Measurements from ENCODE around the gene VASP. TPM values are rescaled to one million over a fixed set of nuclear protein-coding genes. Genes with fewer than 3 reads are reported as not detected.

VASP gene
- total RNA-seq, 4 donors from 2014 or later, result 81.7 to 123 (median 112) TPM

DNA sequence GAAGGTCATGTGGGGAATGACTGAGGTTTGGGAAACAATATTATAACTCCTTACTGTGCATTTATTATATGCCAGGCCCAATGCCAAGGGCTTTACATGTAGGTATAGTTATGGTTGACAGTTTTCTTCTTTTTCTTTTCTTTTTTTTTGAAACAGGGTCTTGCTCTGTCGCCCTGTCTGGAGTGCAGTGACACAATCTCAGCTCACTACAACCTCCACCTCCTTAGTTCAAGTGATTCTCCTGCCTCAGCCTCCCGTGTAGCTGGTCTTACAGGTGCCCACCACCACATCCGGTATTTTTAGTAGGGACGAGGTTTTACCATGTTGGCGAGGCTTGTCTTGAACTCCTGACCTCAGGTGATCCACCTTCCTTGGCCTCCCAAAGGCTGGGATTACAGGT, 24.2 kb upstream of the VASP start:
- no peaks in the 10 kb centered on the region for H3K27me3 ChIP-seq
- no peak for DNase-seq
- TF ChIP-seq, protein P1, sequence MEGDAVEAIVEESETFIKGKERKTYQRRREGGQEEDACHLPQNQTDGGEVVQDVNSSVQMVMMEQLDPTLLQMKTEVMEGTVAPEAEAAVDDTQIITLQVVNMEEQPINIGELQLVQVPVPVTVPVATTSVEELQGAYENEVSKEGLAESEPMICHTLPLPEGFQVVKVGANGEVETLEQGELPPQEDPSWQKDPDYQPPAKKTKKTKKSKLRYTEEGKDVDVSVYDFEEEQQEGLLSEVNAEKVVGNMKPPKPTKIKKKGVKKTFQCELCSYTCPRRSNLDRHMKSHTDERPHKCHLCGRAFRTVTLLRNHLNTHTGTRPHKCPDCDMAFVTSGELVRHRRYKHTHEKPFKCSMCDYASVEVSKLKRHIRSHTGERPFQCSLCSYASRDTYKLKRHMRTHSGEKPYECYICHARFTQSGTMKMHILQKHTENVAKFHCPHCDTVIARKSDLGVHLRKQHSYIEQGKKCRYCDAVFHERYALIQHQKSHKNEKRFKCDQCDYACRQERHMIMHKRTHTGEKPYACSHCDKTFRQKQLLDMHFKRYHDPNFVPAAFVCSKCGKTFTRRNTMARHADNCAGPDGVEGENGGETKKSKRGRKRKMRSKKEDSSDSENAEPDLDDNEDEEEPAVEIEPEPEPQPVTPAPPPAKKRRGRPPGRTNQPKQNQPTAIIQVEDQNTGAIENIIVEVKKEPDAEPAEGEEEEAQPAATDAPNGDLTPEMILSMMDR (IDR thresholded peaks at IDR 0.05), result no peak
- TF ChIP-seq POLR2A (IDR thresholded peaks at IDR 0.05), result no peak
- no peak overlapping the region for H3K4me3 ChIP-seq
- H3K9me3 ChIP-seq, result no peaks in the 10 kb centered on the region
- peaks cover 0 to 6% (median 0%) of the 10 kb centered on the region in 4 donors for H3K4me1 ChIP-seq
- H3K36me3 ChIP-seq, result no peaks in the 10 kb centered on the region
- no peak overlapping the region for H3K27ac ChIP-seq

DNA sequence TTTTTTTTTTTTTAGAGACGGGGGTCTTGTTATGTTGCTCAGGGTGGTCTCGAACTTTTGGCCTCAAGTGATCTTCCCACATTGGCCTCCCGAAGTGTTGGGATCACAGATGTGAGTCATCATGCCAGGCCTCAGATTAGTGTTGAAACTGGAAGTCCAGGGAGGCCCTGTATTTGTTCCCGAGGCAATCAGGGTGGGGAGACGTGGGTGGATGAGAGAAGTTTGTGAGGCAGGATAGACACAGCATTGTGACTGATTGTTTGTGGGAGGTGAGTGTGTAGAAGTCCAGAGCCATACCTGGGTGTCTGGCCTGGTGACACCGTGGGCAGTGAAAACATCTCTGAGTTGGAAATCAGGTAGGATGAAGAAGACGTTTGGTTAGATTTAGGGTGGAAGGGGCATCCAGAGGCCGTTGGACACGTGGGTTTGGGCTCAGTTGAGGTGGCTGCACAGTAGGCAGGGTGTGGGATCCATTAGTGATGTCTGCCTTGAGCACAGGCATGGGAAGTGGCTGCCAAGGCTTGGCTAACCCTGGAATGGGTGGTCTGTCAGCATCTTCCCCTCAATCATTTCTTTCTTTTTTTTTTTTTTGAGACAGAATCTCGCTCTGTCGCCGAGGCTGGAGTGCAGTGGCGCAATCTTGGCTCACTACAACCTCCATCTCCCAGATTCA, 22.9 kb upstream of the VASP start:
- H3K27me3 ChIP-seq, result no peaks in the 10 kb centered on the region
- no peaks in the 10 kb centered on the region for H3K36me3 ChIP-seq
- DNase-seq, result no peak
- H3K4me1 ChIP-seq, result peaks cover 0 to 4% (median 0%) of the 10 kb centered on the region in 4 donors
- H3K4me3 ChIP-seq, result no peak overlapping the region
- no peaks in the 10 kb centered on the region for H3K9me3 ChIP-seq
- H3K27ac ChIP-seq, result no peak overlapping the region
- no peak for TF ChIP-seq POLR2A (IDR thresholded peaks at IDR 0.05)
- TF ChIP-seq, protein P1 (IDR thresholded peaks at IDR 0.05), result no peak

DNA sequence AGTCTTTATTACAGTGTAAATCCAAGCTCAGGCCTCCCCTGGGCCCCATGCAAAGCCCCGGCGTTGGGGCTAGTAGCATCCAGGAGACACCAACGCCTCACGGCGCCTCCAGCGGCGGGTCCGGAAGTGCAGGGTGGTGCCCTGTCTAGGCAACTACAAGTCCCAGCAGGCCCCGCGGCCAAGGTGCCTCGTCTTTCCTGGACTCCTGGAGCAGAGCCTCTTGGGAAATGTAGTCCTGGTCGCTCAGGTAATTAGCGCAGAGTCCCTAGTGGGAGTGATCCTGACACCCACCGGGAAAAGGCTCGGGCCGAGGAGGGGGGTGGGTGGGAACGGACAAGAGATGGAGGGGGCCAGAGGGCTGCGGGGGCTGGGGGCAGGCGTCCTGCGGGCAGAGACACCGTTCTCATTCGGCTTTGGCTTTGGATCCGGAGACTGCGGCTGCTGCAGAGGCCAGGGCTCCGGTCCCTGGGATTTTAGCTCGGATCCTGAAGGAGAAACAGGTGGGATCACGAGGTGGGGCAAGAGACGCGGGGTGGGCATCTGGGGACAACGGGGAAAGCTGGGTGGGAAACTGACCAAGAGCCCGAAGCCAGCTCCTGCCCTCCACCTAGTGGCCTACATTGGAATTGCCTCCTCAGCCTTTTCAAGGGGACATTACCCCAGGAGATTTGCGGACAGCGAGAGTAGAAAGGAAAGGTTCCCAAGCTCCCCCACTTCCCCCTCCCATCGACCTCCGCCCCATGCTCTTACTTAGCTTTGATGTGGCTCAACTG, 21.8 kb upstream of the VASP start:
- Histone ChIP-seq H3K36me3 (no peaks in the 10 kb centered on the region), H3K4me1 (peaks cover 0 to 4% (median 0%) of the 10 kb centered on the region in 4 donors), H3K9me3 (no peaks in the 10 kb centered on the region), H3K27me3 (no peaks in the 10 kb centered on the region), H3K27ac (peak overlapping the region; percentile 56 to 78 (median 76)), H3K4me3 (peak overlapping the region; percentile 58 to 88 (median 72))
- peak; percentile 98 to 100 (median 99) for DNase-seq
- TF ChIP-seq, protein P1 (IDR thresholded peaks at IDR 0.05), result peak; percentile 67 to 97 (median 92)
- TF ChIP-seq POLR2A (IDR thresholded peaks at IDR 0.05), result no peak

DNA sequence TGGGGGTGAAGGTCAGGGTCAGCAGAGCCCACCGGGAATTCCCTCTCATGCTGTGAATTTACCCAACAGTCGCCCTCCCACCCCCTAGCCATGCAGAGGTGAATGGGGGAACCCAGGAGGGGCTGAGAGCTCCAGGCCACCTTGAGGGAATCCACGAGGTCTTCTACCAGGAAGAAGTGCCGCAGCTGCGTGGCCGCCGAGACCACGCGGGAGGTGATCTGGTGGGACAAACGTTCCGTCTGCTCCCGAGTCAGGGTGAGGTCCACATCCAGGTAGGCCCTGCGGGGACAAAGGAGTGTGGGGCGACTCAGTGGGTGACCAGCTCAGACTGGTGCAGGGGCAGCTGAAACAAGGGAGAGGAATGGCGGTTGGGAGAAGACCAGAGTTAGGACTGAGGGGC, 18.6 kb upstream of the VASP start:
- H3K4me3 ChIP-seq, result no peak overlapping the region
- no peak for TF ChIP-seq POLR2A (IDR thresholded peaks at IDR 0.05)
- TF ChIP-seq, protein P1 (IDR thresholded peaks at IDR 0.05), result no peak
- H3K27ac ChIP-seq, result no peak overlapping the region
- no peaks in the 10 kb centered on the region for H3K9me3 ChIP-seq
- no peak for DNase-seq
- peaks cover 0 to 20% (median 5%) of the 10 kb centered on the region in 4 donors for H3K4me1 ChIP-seq
- no peaks in the 10 kb centered on the region for H3K27me3 ChIP-seq
- H3K36me3 ChIP-seq, result no peaks in the 10 kb centered on the region

DNA sequence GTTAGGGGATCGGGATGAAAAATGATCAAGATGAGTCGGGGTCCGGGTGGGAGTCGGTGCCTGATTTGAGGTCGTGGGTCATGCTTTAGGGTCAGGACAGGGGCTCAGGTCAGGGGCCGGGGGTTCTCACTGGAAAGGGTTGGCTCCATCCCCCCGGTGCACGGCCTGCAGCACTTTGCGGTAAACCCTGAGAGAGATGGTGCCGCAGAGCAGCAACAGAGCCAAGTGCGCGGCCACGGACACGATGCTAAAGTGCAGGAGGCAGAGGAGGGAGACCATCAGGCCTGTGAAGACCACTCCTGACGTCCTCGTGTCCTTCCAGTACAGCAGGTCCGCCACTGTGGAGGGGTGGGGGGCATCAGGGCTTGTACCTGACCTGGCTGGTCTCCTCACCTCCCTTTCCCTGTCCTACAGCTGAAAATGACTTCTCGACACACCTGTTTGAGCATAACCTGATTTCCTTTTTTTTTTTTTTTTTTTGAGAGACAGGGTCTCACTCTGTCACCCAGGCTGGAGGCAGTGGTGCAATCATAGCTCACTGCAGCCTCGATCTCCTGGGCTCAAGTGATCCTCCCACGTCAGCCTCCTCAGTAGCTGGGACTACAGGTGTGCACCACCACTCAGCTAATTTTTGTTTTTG, 17.9 kb upstream of the VASP start:
- H3K27me3 ChIP-seq, result no peaks in the 10 kb centered on the region
- no peak for DNase-seq
- no peak overlapping the region for H3K4me3 ChIP-seq
- no peak overlapping the region for H3K27ac ChIP-seq
- peaks cover 0 to 23% (median 5%) of the 10 kb centered on the region in 4 donors for H3K4me1 ChIP-seq
- H3K9me3 ChIP-seq, result no peaks in the 10 kb centered on the region
- TF ChIP-seq, protein P1 (IDR thresholded peaks at IDR 0.05), result no peak
- no peak for TF ChIP-seq POLR2A (IDR thresholded peaks at IDR 0.05)
- no peaks in the 10 kb centered on the region for H3K36me3 ChIP-seq
